Measurements from ENCODE around the gene MAS1.
"Not testable (repeated sequence)": the region's sequence is repeated elsewhere in the genome, so short reads cannot be mapped to it uniquely, and the experiment has no call there.

MAS1 gene
- 0 to 0.13 (median 0) reads per million in 9 experiments for total RNA-seq

DNA sequence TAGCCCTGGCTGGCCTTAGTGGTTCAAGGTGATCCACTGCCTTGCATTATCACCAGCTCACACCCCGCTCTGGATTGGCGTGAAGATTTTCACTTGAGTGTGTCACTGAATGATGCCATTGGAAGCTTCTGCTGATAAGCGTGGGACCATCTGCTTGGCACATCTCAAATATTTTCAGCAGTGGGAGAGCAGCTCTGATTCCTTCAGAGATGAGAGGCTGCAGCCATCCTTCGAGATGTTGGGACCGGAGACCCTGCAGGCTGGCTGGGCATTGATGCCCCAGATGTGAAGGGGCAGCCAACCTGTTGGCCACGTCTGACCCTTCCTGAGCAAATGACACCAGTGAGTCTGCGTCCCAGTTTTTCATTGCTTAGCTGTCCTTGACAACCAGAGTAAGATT is at the start of gene MAS1:
Gene MAS1 (plus strand): TSS at position 197 of the 400 bp plus-strand sequence. CDS start 15,968 bp downstream, outside the sequence.
- Mint-ChIP-seq H3K4me1 (ENCODE audit: low read depth in 2 of 2) (peaks cover 0 to 6% of the 10 kb centered on the region in 2 donors), H3K36me3 (ENCODE audit: insufficient read depth) (peaks cover 10% of the 10 kb centered on the region), H3K4me3 (no peak within 1 kb of the TSS), H3K27me3 (peaks cover 84 to 90% of the 10 kb centered on the region in 2 donors), H3K27ac (no peak within 1 kb of the TSS), H3K9me3 (no peaks in the 10 kb centered on the region)
- DNase-seq = no peak
- no peak for ATAC-seq (replicated peaks)

DNA sequence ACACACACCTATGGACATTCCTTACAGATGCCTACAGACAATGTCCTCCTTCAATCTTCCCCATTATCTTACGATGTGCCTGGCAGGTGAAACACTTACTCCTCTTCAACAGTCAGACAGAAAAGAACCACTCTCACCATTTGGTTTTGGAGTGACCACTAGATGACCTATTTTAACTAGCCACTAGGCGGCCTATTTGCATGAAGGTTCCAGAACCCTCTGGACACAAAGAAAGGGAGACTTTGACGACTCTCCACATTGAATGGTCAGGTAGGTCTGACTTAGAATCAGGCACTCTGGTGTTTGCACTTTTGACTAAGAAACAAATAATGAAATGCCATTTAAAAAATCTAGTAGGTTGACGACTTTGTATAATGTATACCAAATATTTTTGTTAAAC is 48.8 kb upstream of the MAS1 start:
- Mint-ChIP-seq H3K9me3 (no peaks in the 10 kb centered on the region), H3K4me1 (ENCODE audit: low read depth in 2 of 2) (no peaks in the 10 kb centered on the region), H3K4me3 (no peak overlapping the region), H3K27ac (no peak overlapping the region), H3K27me3 (peaks cover 32 to 37% of the 10 kb centered on the region in 2 donors), H3K36me3 (ENCODE audit: insufficient read depth) (no peaks in the 10 kb centered on the region)
- no peak for DNase-seq
- no peak for ATAC-seq (replicated peaks)

DNA sequence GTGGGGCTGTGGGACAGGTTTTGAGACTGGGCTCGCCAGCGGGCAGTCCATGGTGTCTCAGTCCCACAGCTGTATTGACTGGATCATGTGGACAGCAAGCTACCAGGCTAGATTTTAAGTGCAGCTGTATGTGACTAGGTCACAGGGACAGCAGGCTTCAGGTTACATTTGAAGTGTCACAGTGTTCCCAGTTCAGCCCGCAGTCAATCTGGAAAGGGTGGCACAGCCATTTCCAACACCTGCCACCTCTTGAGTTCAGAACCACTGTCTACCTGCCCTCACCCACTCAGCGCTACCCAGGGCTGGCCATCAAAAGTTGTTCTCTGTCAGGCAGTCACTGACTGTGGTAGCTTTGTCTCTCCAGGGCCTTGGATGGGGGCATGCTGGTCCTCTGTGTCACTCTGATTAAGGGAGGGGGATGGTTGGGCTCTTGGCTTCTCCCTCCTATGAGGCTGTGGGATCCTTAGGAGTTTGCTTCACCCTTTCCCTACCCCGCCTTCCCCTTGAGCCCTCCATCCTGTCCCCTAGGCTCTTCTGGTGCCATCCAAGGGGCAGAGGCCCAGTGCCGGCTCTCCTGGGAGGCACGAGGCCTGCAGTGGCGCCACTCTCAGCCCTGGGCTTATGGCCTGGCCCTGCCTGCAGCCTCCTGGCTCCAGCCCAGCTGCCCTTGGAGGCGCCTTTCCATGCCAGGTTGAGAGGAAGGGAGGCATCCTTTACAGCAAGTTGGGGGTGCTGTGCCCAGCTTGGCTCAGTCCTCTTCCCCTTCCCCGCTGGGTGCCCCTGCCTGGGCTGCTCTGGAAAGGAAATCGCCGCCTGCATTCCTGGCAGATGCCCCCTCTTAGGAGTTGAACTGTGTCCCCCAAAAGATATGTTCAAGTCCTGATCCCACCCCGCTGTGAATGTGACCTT is 45.8 kb upstream of the MAS1 start:
- ATAC-seq (replicated peaks) (no peak), DNase-seq (no peak)
- Mint-ChIP-seq H3K4me3 (no peak overlapping the region), H3K4me1 (ENCODE audit: low read depth in 2 of 2) (no peaks in the 10 kb centered on the region), H3K27me3 (peaks cover 9% of the 10 kb centered on the region in 2 donors), H3K9me3 (no peaks in the 10 kb centered on the region), H3K27ac (peak overlapping the region in 1 of 2 donors; percentile 56), H3K36me3 (ENCODE audit: insufficient read depth) (no peaks in the 10 kb centered on the region)

DNA sequence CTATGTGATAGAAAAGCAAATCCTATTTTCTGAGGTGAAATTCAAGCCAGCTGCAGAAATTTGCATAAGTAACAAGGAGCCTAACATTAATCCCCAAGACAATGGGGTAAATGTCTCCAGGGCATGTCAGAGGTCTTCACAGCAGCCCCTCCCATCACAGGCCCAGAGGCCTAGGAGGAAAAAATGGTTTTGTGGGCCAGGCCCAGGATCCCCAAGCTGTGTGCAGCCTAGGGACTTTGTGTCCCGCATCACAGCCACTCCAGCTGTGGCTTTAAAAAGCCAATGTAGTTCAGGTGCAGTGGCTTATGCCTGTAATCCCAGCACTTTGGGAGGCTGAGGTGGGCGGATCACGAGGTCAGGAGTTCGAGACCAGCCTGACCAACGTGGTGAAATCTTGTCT is 42.2 kb upstream of the MAS1 start:
- not testable (repeated sequence) for ATAC-seq (replicated peaks); H3K4me3 Mint-ChIP-seq; H3K4me1 Mint-ChIP-seq (ENCODE audit: low read depth in 2 of 2); DNase-seq; H3K27me3 Mint-ChIP-seq; H3K9me3 Mint-ChIP-seq; H3K36me3 Mint-ChIP-seq (ENCODE audit: insufficient read depth); H3K27ac Mint-ChIP-seq

DNA sequence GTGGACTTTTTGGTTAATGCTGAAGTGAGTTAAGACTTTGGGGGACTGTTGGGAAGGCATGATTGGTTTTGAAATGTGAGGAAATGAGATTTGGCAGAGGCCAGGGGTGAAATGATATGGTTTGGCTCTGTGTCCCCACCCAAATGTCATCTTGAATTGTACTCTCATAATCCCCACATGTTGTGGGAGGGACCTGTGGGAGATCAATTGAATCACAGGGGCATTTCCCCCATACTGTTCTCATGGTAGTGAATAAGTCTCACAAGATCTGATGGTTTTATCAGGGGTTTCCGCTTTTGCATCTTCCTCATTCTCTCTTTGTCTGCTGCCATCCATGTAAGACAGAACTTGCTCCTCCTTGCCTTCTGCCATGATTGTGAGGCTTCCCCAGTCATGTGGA is 40.9 kb upstream of the MAS1 start:
- H3K27me3 Mint-ChIP-seq; H3K4me1 Mint-ChIP-seq (ENCODE audit: low read depth in 2 of 2); H3K9me3 Mint-ChIP-seq; ATAC-seq (replicated peaks); H3K36me3 Mint-ChIP-seq (ENCODE audit: insufficient read depth); DNase-seq; H3K4me3 Mint-ChIP-seq: not testable (repeated sequence)
- H3K27ac Mint-ChIP-seq = peak overlapping the region in 1 of 2 donors; percentile 14

DNA sequence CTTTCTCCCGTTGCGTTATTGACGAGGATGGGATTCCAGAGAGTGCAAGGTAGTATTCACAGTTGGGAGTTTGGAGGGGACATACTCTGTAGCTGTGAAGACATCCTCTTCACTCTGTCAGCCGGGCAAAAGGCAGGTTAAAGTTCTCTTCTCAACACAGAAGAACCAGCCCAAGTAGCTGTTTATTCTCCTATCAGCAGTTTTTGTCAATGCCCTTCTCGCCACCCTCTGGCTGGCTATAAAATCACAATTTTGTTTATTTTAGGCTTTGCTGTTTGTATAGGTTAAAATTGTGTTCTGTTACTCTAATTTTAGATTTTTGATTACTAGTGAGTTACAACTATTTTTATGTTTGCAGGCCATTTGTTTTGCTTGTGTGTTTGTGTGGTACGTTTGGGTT is 37.9 kb upstream of the MAS1 start:
- H3K4me3 Mint-ChIP-seq = no peak overlapping the region
- ATAC-seq (replicated peaks) (no peak), DNase-seq (no peak)

DNA sequence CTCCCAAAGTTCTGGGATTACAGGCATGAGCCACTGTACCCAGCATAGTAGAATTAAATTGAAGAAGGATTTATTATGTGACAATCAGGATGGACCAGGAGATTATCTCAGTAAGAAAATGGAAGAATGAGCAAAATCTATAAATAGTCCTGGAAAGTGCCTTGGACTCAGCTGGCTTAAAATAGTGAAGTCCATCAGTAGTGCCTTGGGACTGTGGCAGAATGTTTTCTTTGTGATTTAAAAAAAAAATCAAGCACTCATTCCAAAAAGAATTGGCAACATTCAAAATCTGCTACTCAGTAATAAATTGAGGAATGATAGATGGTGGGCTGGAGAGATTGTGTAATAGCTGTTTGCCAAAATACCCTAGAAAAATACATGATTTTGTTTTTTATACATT is 37.0 kb upstream of the MAS1 start:
- ATAC-seq (replicated peaks) (no peak), DNase-seq (no peak)
- H3K4me1 Mint-ChIP-seq (ENCODE audit: low read depth in 2 of 2) = no peaks in the 10 kb centered on the region
- H3K27ac Mint-ChIP-seq = no peak overlapping the region
- H3K36me3 Mint-ChIP-seq (ENCODE audit: insufficient read depth) = no peaks in the 10 kb centered on the region
- H3K4me3 Mint-ChIP-seq = no peak overlapping the region
- peaks cover 0 to 11% of the 10 kb centered on the region in 2 donors for H3K9me3 Mint-ChIP-seq
- H3K27me3 Mint-ChIP-seq = peaks cover 15 to 33% of the 10 kb centered on the region in 2 donors

More for the DNA sequence above, 37.9 kb upstream of the MAS1 start:
- H3K27me3 Mint-ChIP-seq = peaks cover 9 to 28% of the 10 kb centered on the region in 2 donors
- H3K36me3 Mint-ChIP-seq (ENCODE audit: insufficient read depth) = no peaks in the 10 kb centered on the region
- no peaks in the 10 kb centered on the region for H3K4me1 Mint-ChIP-seq (ENCODE audit: low read depth in 2 of 2)
- peaks cover 0 to 9% of the 10 kb centered on the region in 2 donors for H3K9me3 Mint-ChIP-seq
- no peak overlapping the region for H3K27ac Mint-ChIP-seq

DNA sequence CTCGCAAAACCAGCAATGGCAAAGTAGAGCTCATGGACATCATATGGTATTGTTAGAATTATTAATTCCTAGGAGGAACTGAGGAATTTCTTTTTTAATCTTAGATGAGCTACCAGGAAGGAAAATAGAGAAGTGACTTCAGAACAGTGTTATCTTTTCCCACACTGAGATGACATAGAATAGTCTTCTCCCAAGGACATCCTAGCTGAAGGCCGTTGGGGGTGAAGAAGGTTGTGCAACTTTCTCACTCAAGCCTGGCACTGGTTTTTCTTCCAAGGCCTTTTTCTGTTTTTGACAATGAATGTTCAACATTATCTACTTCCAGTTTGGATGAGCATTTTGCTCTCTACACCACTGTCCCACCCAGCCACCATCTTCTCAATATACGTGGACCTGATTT is 35.8 kb upstream of the MAS1 start:
- no peak overlapping the region for H3K4me3 Mint-ChIP-seq
- no peaks in the 10 kb centered on the region for H3K36me3 Mint-ChIP-seq (ENCODE audit: insufficient read depth)
- ATAC-seq (replicated peaks) = no peak
- no peak overlapping the region for H3K27ac Mint-ChIP-seq
- H3K9me3 Mint-ChIP-seq = peaks cover 0 to 11% of the 10 kb centered on the region in 2 donors
- no peaks in the 10 kb centered on the region for H3K4me1 Mint-ChIP-seq (ENCODE audit: low read depth in 2 of 2)
- H3K27me3 Mint-ChIP-seq = peaks cover 15 to 33% of the 10 kb centered on the region in 2 donors
- DNase-seq = no peak

DNA sequence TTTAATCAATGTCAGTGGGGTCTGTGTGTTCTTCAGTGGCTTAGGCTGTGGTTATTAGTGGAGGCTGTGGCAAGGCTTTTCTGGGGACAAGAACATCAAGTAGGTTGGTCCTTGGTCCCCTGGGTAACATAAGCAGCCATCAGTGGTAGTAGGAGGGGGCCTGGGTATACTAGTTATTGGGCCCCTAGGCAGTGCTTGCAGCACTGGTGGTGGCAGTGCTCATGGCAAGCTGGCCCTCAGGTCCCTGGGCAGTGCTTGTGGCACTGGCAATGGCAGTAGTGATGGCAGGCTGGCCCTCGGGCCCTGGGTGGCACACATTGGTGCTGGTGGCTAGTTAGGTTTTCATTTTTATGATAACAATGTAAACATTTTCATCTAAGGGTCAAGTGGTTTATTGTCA is 32.5 kb upstream of the MAS1 start:
- Mint-ChIP-seq H3K9me3 (peaks cover 0 to 11% of the 10 kb centered on the region in 2 donors), H3K27ac (no peak overlapping the region), H3K4me1 (ENCODE audit: low read depth in 2 of 2) (peaks cover 0 to 3% of the 10 kb centered on the region in 2 donors), H3K4me3 (no peak overlapping the region), H3K36me3 (ENCODE audit: insufficient read depth) (no peaks in the 10 kb centered on the region), H3K27me3 (peaks cover 34 to 58% of the 10 kb centered on the region in 2 donors)
- ATAC-seq (replicated peaks) = no peak
- no peak for DNase-seq

DNA sequence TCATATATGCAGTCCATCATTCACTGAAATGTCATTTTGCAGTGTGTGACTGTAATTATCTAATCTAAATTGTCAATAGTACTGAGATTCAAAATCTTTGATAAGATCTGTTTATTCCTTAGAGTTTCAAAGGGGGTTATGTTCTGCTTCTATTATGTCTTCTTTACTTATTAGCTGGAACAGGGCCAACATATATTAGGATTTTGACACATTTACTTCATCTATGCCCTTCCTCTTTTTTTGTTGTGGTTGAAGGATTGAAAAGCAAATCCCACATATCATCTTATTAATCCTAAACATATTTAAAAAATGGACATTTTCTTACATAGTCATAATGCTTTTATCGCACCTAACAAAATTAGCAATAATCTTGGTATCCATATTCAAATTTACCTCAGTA is 30.3 kb upstream of the MAS1 start:
- Mint-ChIP-seq H3K27me3 (peaks cover 35 to 56% of the 10 kb centered on the region in 2 donors), H3K4me3 (no peak overlapping the region), H3K27ac (no peak overlapping the region), H3K36me3 (ENCODE audit: insufficient read depth) (no peaks in the 10 kb centered on the region), H3K4me1 (ENCODE audit: low read depth in 2 of 2) (peaks cover 0 to 3% of the 10 kb centered on the region in 2 donors), H3K9me3 (peaks cover 0 to 11% of the 10 kb centered on the region in 2 donors)
- DNase-seq (no peak), ATAC-seq (replicated peaks) (no peak)

DNA sequence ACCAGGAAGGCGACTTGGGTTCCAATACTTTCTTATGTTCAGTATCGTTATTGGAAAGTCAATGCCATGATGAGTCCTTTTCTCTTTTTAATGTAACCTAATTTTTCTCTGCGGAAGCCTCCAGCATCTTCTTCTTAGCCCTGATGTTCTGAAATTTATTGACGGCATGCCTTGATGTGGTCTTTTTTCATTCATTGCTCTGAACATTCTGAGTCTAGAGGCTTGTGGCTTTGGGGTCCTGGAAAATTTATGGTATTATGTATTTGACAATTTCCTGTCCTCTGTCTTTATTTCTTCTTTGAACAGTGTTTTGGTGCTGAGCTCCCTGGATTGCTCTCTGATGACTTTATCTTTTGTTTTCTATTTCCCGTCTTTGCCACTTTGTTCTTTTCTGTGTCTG is 28.7 kb upstream of the MAS1 start:
- Mint-ChIP-seq H3K9me3 (peaks cover 0 to 11% of the 10 kb centered on the region in 2 donors), H3K4me3 (no peak overlapping the region), H3K27me3 (peaks cover 34 to 51% of the 10 kb centered on the region in 2 donors), H3K36me3 (ENCODE audit: insufficient read depth) (no peaks in the 10 kb centered on the region), H3K4me1 (ENCODE audit: low read depth in 2 of 2) (peaks cover 0 to 5% of the 10 kb centered on the region in 2 donors), H3K27ac (no peak overlapping the region)
- ATAC-seq (replicated peaks) (no peak), DNase-seq (no peak)

DNA sequence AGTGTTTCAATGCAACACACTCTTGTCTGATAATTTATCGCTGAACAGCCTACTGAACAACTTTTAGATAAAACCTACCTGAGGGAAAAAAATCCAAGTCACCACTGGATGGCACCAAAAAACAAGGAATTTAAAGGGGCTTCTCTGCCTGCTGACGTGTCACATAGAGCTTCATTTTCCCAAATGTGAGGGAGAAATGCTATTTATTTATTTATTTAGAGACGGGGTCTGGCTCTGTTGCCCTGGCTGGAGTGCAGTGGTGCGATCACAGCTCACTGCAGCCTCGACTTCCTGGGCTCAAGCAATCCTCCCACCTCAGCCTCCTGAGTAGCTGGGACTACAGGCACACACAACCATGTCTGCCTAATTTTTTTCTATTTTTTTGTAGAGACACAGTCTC is 27.4 kb upstream of the MAS1 start:
- H3K27me3 Mint-ChIP-seq = peaks cover 21 to 39% of the 10 kb centered on the region in 2 donors
- not testable (repeated sequence) for H3K36me3 Mint-ChIP-seq (ENCODE audit: insufficient read depth); H3K27ac Mint-ChIP-seq; H3K9me3 Mint-ChIP-seq; H3K4me1 Mint-ChIP-seq (ENCODE audit: low read depth in 2 of 2); H3K4me3 Mint-ChIP-seq; ATAC-seq (replicated peaks)
- peak; percentile 12 to 34 (median 12) for DNase-seq

DNA sequence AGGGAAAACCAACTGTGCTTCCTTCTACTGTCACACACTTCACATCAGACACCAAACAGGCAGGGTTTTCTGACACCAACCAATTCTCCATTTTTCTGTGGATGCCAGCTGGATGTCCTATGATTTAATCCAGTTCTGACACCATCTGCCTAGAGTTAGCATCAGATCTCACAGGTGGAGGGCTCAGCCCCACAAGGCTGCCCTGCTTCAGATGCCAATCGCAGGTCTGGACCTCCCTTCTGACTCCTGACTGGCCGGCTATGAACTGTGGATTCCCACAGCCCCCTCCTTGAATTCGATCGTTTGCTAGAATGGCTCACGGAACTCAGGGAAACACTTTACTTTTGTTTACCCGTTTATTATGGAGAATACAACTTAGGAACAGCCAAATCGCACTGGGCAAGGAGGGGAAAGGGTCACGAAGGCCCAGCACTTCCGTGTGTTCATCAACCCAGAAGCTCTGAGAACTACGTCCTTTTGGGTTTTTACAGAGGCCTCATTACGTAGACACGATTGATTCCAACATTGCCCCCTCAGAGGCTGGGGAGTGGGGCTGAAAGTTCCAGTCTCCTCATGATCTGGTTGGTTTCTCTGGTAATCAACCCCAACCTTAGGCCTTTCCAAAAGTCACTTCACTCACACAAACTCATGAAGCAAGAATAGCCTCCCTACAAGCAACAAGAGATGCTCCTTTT is 25.4 kb upstream of the MAS1 start:
- H3K36me3 Mint-ChIP-seq (ENCODE audit: insufficient read depth) = no peaks in the 10 kb centered on the region
- no peak overlapping the region for H3K4me3 Mint-ChIP-seq
- peaks cover 0 to 3% of the 10 kb centered on the region in 2 donors for H3K9me3 Mint-ChIP-seq
- DNase-seq (no peak), ATAC-seq (replicated peaks) (no peak)
- no peak overlapping the region for H3K27ac Mint-ChIP-seq
- peaks cover 21 to 38% of the 10 kb centered on the region in 2 donors for H3K27me3 Mint-ChIP-seq
- peaks cover 0 to 5% of the 10 kb centered on the region in 2 donors for H3K4me1 Mint-ChIP-seq (ENCODE audit: low read depth in 2 of 2)
